NT2/D1 (cell line): ENCODE results near the gene IGF2BP2.

Experiments
- SUZ12 ChIP-seq: IDR thresholded peaks from 2 replicates; pipeline ENCODE4 v1.6.1; 2011; ENCODE audit not compliant: insufficient read length, insufficient read depth; ENCODE audit errors: extremely low read depth
- YY1 ChIP-seq: IDR thresholded peaks from 2 replicates; pipeline ENCODE4 v1.6.1; 2011; ENCODE audit not compliant: insufficient read length, insufficient read depth

DNA sequence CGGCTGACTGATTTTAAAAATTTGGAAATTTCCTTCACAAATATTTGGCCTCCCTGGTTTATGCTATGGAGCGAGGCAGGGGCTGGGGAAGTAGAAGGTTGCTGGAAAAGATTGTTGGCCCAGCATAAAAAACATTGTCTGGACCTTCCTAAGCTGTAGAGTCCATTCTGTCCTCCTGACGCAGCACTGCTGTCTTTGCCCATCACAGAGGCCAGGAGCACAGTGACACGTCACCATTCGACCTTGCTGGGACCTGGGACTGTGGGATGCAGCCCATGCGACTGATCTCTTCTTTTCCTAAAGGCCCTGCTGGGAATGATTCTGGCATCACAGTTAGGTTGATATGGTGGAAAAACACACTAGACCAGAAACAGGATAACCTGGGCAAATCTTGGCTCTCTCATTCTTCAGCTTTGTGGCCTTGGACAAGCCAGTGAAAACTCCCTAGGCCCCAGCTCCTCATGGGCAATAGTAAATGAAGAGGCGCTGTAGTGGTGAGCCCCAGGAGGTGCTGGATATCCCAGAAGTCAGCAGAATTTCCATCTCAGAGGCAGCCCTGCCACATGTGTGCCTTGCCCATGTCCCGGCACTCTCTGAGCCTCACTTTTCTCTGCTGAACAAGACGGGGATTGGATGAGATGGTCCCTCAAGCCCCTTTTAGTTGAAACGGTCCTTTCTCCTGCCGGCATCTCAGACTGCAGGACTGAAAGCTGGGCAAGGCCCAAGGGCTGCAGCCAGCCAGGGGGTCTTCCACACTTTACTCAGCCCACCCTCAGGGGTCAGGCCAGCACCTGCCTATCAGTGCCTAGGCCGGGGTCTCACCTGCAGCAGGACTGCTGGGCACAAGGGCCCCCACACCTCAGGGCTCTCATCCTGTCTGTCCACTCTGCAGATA lies 169.2 kb downstream of the IGF2BP2 start:
- TF ChIP-seq SUZ12 (no peak), YY1 (no peak)
